Stimulated activated CD4-positive, alpha-beta T cell treated with anti-CD3 and anti-CD28 coated beads, Interleukin-12 subunit alpha, Interleukin-12 subunit beta, amount 100 ng/mL, for 4 hours (primary cell): ENCODE data around the gene COL6A2.

ENCODE experiments used
- DNase-seq: peaks from one replicate; pipeline ENCODE4 v3.0.0-alpha.2; 2020

Gene COL6A2

GRCh38 chr21:46145159-46145839, 47.4 kb downstream of the COL6A2 start:
- DNase-seq = no peak

DNA sequence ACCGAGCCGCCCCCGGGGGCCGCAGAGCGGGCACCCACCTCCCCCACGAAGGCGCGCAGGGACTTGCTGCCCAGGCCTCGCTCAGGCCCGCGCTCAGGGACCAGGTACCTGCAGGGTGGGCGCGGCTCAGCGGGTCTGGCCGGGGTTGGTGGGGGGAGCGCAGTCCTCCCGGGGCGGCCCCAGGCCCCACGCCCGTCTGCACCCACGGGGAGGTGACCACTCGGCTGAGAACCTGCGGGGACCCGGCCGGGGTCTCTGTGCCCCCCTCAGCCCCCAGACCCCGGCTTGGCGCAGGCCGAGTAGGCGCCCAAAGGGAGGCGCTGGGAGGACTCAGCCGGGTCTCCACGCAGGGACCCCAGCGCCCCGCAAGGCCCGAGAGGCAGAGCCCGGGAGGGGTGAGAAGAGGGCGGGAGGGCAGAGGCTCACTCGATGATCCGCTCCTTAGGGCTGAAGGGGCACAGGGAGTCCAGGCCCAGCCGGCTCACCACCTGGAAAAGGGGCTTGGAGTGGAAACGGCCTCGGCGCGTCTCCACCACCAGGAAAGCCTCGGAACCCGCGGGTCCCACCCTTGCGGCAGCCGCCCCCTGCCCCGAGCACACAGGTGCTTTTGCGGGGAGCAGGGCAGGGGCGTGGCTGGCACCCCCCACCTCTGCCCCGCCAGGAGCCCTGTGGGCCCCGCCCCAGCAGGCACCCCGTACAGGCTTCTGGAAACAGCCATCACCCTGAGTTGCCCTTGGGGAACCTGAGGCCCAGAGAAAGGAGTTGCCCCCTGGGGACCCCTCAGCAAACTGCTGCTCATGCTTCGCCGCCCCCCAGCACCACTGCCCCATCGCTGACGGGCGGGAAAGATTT, 48.2 kb downstream of the COL6A2 start:
- no peak for DNase-seq

- no peak for DNase-seq
Measured at GRCh38 chr21:46146856-46147255, 48.9 kb downstream of the COL6A2 start.

- DNase-seq = peak; percentile 37
Measured at GRCh38 chr21:46147429-46147828, 49.5 kb downstream of the COL6A2 start.

GRCh38 chr21:46148106-46148505, 50.2 kb downstream of the COL6A2 start:
- no peak for DNase-seq

DNA sequence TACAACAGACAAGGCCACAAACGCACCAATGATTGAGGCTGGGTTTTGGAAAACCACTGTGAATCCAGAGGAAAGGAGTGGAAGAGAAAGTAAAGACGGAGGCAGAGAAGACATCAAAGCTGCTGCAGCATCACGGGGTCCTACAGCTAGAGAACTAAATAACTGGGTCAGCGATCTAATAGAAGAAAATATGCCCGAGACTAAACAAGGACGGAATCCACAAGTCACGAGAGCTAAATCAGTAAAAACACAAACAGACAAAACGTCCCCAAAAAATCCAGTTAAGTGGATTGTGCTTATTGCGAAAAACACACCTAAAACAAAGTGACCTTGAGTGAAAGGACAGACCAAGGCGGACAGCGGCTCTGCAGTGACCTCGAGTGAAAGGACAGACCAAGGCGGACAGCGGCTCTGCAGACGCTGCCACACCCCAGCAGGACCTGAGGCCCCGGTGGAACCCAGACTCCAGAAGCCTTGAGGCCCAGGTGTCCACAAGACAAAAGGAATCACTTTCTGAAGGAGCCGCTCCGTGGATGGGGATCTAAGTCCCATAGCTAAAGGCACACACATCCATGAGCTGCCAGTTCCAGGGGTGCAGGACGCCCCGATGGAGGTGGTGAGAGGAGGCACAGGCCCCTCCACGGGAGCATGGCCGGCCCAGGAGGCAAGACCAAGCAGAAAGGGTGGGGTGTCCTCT, 51.4 kb downstream of the COL6A2 start:
- no peak for DNase-seq

DNA sequence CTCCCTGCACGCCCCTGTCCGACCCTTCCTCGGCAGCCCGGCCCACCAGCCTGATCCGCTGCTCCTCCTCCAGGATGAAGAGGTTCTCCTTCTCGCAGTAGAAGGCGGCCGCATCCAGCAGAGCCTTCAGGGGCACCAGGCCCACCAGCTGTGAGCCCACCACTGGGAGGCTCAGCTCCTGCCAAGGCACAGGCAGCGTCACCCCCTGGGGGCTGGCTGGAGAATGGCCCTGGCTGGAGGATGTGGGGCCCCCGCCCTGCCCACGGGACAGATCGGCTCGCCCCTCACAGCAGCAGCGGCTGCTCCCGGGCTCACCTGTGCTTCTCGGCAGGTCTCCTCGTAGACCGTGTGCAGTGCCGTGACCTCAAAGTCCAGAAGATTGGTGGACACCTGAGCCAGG, 52.2 kb downstream of the COL6A2 start:
- no peak for DNase-seq

DNA sequence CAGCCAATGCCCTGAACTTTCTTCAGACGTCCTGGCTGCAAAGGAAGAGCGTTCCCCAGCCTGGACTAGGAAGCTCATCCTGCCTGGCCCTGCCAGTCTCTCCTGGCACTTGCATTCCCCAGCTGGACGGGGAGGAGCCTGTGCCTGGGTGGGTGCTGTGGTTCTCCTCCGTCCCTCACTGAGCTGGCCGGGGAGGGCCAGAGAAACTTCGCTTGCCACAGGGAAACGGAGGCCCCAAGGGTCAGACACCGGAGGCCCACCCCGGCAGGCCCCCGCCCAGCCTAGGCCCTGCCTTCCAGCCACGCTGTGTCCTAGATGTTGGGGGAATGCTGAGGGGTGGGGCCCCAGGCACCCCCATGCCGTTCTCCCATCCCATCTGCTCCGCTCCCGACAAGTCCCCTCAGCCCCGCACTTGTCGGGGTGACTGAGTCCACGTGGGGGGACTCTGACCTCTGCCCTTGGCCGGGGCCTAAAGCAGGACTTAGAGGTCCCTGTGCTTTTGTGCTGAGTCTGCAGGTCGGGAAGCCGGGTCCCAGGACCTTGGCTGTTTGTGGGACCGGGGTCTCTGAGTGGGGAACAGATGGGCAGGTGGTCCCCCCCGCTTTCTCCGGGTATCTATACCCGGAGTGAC, 52.7 kb downstream of the COL6A2 start:
- DNase-seq = no peak

DNA sequence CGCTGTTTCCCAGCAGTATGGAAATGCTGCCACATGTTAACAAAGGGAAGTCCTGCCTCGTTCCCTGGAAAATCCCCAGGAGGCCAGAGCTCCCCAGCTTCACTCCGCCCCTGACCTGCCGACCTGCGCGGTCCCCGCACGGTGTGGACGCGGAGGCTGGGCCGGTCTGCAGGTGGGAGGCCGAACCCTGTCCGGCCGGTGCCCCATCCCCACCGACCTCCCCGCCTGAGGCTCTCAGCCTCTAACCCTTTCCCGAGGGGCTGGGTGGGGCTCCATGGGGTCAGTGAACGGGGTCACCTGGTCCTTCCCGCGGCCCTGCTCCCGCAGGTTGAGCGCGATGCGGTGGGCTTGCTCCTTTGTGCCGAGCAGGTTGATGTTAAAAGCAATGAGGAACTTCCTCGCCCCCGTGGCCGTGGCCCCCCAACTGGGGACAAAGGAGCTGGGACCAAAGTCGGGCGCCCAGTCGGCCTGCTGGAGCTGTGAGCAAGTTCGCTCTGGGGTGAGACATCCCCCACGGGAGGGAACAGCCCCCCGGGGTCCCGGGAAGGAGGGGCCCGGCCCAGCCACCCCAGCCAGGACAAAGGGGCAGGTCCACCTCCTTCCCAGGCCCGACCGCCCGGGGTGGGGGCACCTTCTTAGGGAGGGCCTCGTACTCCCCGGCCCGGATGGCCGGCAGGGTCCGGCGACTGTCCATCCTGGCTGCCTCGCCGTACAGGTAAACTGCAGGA, 53.5 kb downstream of the COL6A2 start:
- no peak for DNase-seq

GRCh38 chr21:46151989-46152926, 54.3 kb downstream of the COL6A2 start:
- no peak for DNase-seq

DNA sequence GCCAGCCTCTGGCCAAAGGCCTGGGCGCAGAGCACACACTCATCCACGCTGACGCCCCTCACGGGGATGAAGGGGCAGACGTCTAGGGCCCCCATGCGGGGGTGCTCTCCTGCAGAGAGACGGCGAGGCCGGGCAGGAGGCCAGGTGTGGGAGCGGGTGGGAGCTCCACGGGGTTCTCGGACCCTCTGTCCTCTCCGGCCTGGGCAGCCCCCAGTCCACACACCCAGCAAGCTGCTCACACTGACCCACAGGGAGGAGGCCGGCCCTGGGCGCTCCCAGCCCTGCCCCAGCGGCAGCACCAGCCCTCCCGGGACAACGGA, 55.0 kb downstream of the COL6A2 start:
- no peak for DNase-seq

DNA sequence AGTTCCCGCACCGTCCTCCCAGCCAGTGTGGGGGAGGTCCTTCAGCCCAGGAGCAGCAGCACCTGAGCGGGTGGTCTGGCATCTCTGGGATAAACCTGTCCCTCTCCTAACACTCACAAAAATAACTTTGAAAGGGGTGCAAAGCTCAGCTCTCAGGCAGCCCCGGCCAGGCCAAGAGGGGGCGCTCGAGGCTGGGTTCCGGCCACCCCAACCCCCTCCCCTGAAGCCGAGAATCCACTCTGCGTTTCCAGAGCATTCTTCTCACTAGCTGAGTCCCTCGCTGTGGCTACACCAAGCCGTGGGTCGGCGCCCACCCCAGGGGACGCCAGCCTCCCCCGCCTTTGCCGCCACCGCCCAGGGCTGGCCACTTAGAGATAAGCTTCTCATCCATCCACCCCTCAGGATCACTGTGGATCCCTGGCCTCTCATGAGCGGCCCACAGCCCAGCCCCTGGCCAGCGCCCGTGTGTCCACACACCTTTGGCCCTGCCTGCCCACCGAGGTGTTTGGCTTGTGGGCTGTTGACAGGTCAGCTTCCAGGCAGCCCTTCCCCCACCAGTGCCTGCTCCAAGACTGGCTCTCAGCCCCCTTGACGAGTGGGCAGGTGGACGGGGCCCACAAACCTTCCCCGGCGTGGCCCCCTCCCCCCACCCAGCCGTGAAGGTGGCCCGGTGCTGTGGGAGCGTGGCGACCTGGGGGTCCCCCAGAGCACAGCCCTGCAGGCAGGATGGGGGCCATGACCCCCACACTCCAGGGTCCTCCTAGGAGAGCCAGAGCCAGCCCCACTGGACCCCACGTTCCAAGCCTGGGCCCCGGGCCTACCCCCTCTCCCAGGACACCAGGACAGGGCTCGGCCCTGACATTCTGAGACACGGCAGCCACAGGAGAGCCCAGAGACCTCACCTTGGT, 55.6 kb downstream of the COL6A2 start:
- DNase-seq = peak; percentile 46

DNA sequence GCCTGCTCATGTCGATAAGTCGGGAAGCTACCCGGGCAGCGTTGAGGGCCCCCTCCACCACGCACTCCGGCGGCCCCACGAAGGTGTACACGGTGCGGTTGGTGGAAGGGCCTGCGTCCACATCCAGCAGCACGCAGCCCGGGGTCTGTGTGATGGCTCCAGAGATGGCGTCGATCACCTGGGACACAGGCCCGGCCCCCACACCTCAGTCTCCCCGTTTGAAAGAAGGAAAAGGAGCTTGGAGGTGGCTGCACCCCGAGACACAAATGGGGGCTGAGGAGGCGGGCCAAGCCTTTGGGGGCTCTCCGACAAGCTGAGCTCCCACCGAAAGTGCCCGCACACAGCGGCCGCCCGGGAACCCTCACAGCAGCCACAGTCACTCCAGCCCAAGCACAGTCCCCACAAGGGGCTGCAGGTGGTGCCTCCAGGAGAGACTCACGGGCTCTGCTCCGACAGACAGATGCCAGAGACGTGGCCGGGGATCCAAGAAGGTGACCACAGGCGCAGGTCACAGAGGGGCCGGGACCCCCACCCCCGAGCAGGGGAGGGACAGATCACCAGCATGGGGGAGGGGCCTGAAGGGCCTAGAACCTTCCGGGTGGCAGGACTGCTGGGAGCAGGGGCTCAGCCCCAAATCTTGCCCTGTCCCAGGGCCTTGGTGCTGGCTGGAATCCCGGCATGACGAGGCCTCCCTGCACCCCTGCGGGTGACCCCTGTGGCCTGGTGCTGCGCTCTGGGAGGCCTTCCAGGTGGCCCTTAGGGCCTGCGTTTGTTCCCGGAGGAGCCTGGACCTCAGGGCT, 56.4 kb downstream of the COL6A2 start:
- DNase-seq = no peak

GRCh38 chr21:46154955-46155513, 57.1 kb downstream of the COL6A2 start:
- DNase-seq = no peak

DNA sequence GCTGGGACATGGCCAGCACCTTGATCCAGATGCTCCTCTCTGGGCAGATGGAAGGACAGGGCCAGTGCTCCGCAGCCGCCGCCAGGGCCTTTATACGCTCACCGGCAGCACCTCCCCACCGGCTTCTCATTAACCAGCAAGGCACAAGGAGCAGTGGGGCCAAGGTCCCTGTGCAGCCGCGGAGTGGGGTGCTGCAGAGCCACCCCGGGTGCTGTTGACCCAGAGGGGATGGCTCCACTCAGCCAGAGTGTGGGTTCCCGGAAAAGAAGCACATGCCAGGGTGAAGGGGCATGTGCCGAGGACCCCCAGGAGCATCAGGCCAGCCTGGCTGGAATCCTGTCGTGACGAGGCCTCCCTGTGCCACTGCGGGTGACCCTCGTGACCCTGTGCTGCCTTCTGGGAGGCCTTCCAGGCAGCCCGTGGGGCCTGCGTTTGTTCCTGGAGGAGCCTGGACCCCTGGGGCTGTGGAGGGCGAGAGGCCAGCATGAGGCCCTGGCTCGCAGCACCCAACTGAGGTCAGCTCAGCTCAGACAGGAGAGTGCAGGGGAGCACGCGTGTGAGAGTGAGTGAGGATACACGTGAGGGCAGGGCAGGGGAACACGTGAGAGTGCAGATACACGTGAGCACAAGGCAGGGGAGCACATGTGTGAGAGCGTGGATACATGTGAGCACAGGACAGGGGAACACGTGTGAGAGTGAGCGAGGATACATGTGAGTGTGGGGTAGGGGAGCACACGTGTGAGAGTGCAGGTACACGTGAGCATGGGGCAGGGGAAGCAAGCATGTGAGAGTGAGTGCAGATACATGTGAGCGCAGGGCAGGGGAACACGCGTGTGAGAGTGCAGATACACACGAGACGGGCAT, 57.8 kb downstream of the COL6A2 start, which contains the start of gene FTCD:
Gene FTCD, minus strand, starts transcription at position 66 of the 864 bp plus-strand sequence. Its CDS starts 56 bp downstream, at position 10.
- no peak for DNase-seq

DNA sequence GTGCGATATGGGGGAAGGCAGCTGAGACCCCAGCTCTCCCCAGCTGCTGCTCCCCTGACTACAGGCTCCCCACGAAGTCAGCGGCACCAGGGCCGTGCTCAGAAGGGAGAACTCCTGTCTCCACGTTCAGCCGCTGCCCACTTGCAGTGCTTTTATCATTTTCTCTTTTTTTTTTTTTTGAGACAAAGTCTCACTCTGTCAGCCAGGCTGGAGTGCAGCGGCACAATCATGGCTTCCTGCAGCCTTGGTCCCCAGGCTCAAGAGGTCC, 58.4 kb downstream of the COL6A2 start:
- no peak for DNase-seq

- DNase-seq = no peak
Measured at GRCh38 chr21:46156678-46157077, 58.8 kb downstream of the COL6A2 start.

GRCh38 chr21:46157396-46157986, 59.6 kb downstream of the COL6A2 start:
- no peak for DNase-seq
